K562 (cell line): ENCODE measurements around the gene MGAT4C. TPM values are rescaled to one million over a fixed set of nuclear protein-coding genes. Genes with fewer than 3 reads are reported as not detected.

Experiments
- ATAC-seq: fragments of 200-7000 bp; cut with Tn5 transposase; 3 replicates; pipeline ENCODE4 v1.9.1; 2020; ENCODE audit warnings: moderate library complexity
- BruUV-seq: library from RNA; stranded (reverse); fragments of 400-500 nt; replicated peaks from 2 replicates; lab custom pipeline; 2021; lab: Mats Ljungman, UMichigan
- CTCF ChIA-PET: fragments of 300-600 bp; formaldehyde crosslinking; extraction: SDS; loops from one replicate; lab custom pipeline; 2021; ENCODE audit warnings: low intra/inter-chr PET ratio; lab: Yijun Ruan, JAX
- POLR2A ChIA-PET: fragments of 300-600, 350-650 bp; sonication (Branson Sonifier 250); formaldehyde crosslinking; extraction: SDS; loops from one replicate; lab custom pipeline; 2021; ENCODE audit warnings: antibody characterized with exemption, inconsistent platforms; lab: Yijun Ruan, JAX
- DNase-seq, 4 experiments: peaks; one replicate each; pipeline versions ENCODE4 v3.0.0 to v3.0.0-alpha.2; 2011 to 2018; ENCODE audit warnings: low spot score in 3 of 4, mixed read lengths in 3 of 4; ENCODE audit errors: extremely low read depth in 1 of 4
- FAIRE-seq: peaks from 2 replicates; lab custom pipeline; 2011; peaks lifted over from hg19 to GRCh38; lab: Jason Lieb, UNC
- H2AFZ ChIP-seq: 2 replicates; pipeline ENCODE4 v1.6.0; 2011; ENCODE audit warnings: low read depth, low read length, control low read depth, inconsistent platforms
- H3K27ac ChIP-seq: fragments of 200-600 bp; 3 replicates; pipeline ENCODE4 v1.8.0; 2011; ENCODE audit warnings: low read depth, mild to moderate bottlenecking, control low read depth, inconsistent platforms, low read length, moderate library complexity, mixed read lengths; ENCODE audit errors: extremely low read depth
- H3K27me3 ChIP-seq, 2 experiments: fragments of 300-600 bp in 1 of 2; 2 replicates in 1 of 2; 3 replicates in 1 of 2; pipeline versions ENCODE4 v1.6.0 to v1.8.0; 2011; ENCODE audit warnings: inconsistent platforms in 2 of 2, low read length in 2 of 2, mild to moderate bottlenecking in 1 of 2, mixed read lengths in 1 of 2, moderate library complexity in 1 of 2; ENCODE audit not compliant: control insufficient read depth in 2 of 2, insufficient read depth in 2 of 2
- H3K36me3 ChIP-seq: fragments of 300-600 bp; 3 replicates; pipeline ENCODE4 v1.8.0; 2011; ENCODE audit warnings: mild to moderate bottlenecking, low read length, inconsistent platforms; ENCODE audit not compliant: control insufficient read depth, insufficient read depth
- H3K4me1 ChIP-seq, 2 experiments: fragments of 200-600 bp in 1 of 2; replicated peaks in 1 of 2; 2 replicates in 1 of 2; 3 replicates in 1 of 2; pipeline versions ENCODE4 v1.5.1 to v1.8.0; 2011; ENCODE audit warnings: inconsistent platforms in 2 of 2, low read length in 2 of 2, mild to moderate bottlenecking in 1 of 2, mixed read lengths in 1 of 2, moderate library complexity in 1 of 2; ENCODE audit not compliant: control insufficient read depth in 2 of 2, insufficient read depth in 2 of 2
- H3K4me2 ChIP-seq: 2 replicates; pipeline ENCODE4 v1.6.1; 2011; ENCODE audit warnings: low read length, control low read depth, inconsistent platforms, mixed read lengths; ENCODE audit not compliant: insufficient read depth
- H3K4me3 ChIP-seq: fragments of 200-600 bp; sonication (generic), shearing (Covaris generic); 2 replicates; pipeline ENCODE4 v1.5.1; 2016; ENCODE audit warnings: control low read depth, inconsistent platforms
- H3K79me2 ChIP-seq: fragments of 200-600 bp; 3 replicates; pipeline ENCODE4 v1.8.0; 2011; ENCODE audit warnings: low read length, inconsistent platforms; ENCODE audit not compliant: control insufficient read depth, insufficient read depth
- H3K9ac ChIP-seq, 2 experiments: 2 replicates each; pipeline versions ENCODE4 v1.6.0 to v1.6.1; 2011; ENCODE audit warnings: low read depth in 2 of 2, low read length in 2 of 2, control low read depth in 1 of 2, inconsistent platforms in 1 of 2, mild to moderate bottlenecking in 1 of 2, mixed read lengths in 1 of 2; ENCODE audit not compliant: insufficient read depth in 1 of 2
- H3K9me1 ChIP-seq: one replicate; pipeline ENCODE4 v1.6.0; 2011; ENCODE audit warnings: inconsistent platforms, mild to moderate bottlenecking, low read length, moderate library complexity; ENCODE audit not compliant: control insufficient read depth, insufficient read depth
- H3K9me3 ChIP-seq: replicated peaks from 2 replicates; pipeline ENCODE4 v1.5.1; 2011; ENCODE audit warnings: low read depth, low read length, inconsistent platforms; ENCODE audit not compliant: control insufficient read depth, insufficient read depth
- H4K20me1 ChIP-seq: replicated peaks from 2 replicates; pipeline ENCODE4 v1.6.1; 2011; ENCODE audit warnings: low read length, inconsistent platforms, mixed read lengths; ENCODE audit not compliant: control insufficient read depth, insufficient read depth
- FOXP1 ChIP-seq: sonication (generic); formaldehyde crosslinking; IDR thresholded peaks from 2 replicates; pipeline ENCODE4 v1.8.0; 2022; ENCODE audit warnings: mild to moderate bottlenecking, missing genetic modification reagents
- MAFF ChIP-seq: IDR thresholded peaks from 2 replicates; pipeline ENCODE4 v1.6.1; 2012; ENCODE audit warnings: low read length, improper control_type of control experiment
- NELFE ChIP-seq: IDR thresholded peaks from 2 replicates; pipeline ENCODE4 v1.6.1; 2011; ENCODE audit warnings: mild to moderate bottlenecking; ENCODE audit not compliant: insufficient read depth, insufficient read length
- PURB ChIP-seq: sonication (generic); formaldehyde crosslinking; IDR thresholded peaks from 2 replicates; pipeline ENCODE4 v1.9.0; 2021; ENCODE audit warnings: low read depth, mild to moderate bottlenecking, missing genetic modification reagents
- SMARCA4 ChIP-seq: fragments of 450-650 bp; IDR thresholded peaks from 2 replicates; pipeline ENCODE4 v1.6.1; 2016
- SREBF2 ChIP-seq: sonication (generic); formaldehyde crosslinking; IDR thresholded peaks from 2 replicates; pipeline ENCODE4 v1.4.0; 2020; ENCODE audit warnings: mild to moderate bottlenecking, missing genetic modification reagents
- TAF7 ChIP-seq: fragments of 450-650 bp; IDR thresholded peaks from 2 replicates; pipeline ENCODE4 v1.6.1; 2016; ENCODE audit warnings: missing genetic modification characterization, missing compliant biosample characterization
- TAF9B ChIP-seq: fragments of 450-650 bp; IDR thresholded peaks from 2 replicates; pipeline ENCODE4 v1.6.1; 2018; ENCODE audit warnings: mild to moderate bottlenecking; ENCODE audit not compliant: partially characterized antibody
- WGBS: fragments of 100-300 bp; shearing (Covaris generic); methylation state at CpG from one replicate; pipeline ENCODE4 v1.1.6; 2016; ENCODE audit warnings: low coverage, mixed read lengths; ENCODE audit not compliant: insufficient coverage; ENCODE audit errors: missing lambda C conversion rate; 5-methylcytosine and 5-hydroxymethylcytosine counted together
- in situ Hi-C: fragments of 300-500 bp; cut with MboI; formaldehyde crosslinking; loops from 4 replicates; pipeline ENCODE4 v1.15.0; 2018; ENCODE audit warnings: inconsistent platforms, mixed read lengths
- intact Hi-C: fragments of 100-400 bp; cut with micrococcal nuclease; formaldehyde crosslinking; loops from 2 replicates; pipeline ENCODE4 v1.14.2; 2022
- polyA plus RNA-seq, 8 experiments: library from polyadenylated mRNA; depleted of rRNA in 4 of 8; stranded (reverse) in 5 of 8; unstranded in 3 of 8; fragments of >200 nt; fragmentation: Nextera tagmentation in 2 of 8; fragmentation: Illumina TruSeq in 1 of 8; extraction: Ambion mirVana in 2 of 8; extraction: Trizol in 1 of 8; gene quantifications; 2 replicates each; pipeline versions ENCODE4 v1.2.1 to v1.2.3, GENCODE V29; 2011 to 2014; ENCODE audit warnings: inconsistent platforms in 1 of 8, missing spikeins in 1 of 8
- total RNA-seq, 7 experiments: library from RNA; depleted of rRNA in 6 of 7; stranded (reverse); fragments of >200 nt in 6 of 7; fragmentation: Illumina TruSeq in 2 of 7; extraction: Trizol in 2 of 7; gene quantifications; 2 replicates each; pipeline versions ENCODE4 v1.2.1 to v1.2.3, GENCODE V29; 2011 to 2021; ENCODE audit warnings: low replicate concordance in 1 of 7
- TF ChIP-seq, protein P1 (sequence below): fragments of 250-450 bp; sonication (Bioruptor Pico); IDR thresholded peaks from 2 replicates; pipeline ENCODE4 v1.4.0; 2020; ENCODE audit warnings: mild to moderate bottlenecking, moderate library complexity
- TF ChIP-seq, protein P2 (sequence below): fragments of 200-800 bp; sonication (Bioruptor generic); IDR thresholded peaks from 2 replicates; pipeline ENCODE4 v1.6.1; 2017; ENCODE audit warnings: missing genetic modification characterization, missing compliant biosample characterization

MGAT4C gene
- total and polyA plus RNA-seq, 9 of the 15 experiments (the other 6 are each of a cell fraction or from before 2014, with no cell fraction given) = not detected

DNA sequence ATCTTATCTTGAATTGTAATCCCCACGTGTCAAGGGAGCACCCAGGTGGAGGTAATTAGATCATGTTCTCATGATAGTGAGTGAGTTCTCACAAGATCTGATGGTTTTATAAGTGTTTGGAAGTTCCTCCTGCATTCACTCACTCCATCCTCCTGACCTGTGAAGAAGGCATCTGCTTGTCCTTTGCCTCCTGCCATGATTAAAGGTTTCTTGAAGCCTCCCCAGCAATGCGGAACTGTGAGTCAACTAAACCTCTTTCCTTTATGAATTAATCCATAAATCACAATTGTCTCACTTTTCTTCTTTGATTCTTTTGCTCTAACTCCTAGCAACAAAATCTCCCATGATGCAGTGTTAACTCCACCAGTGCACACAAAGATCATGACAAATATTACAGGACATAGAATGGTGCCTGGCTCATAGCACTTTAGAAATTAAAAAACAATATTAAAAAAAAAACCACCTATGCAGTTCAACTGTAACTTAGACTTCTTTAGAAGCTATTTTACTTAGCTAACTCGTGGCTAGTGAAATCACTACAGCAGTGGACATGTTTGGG, 37.6 kb upstream of the MGAT4C start:
- no peaks in the 10 kb centered on the region for H3K27me3 ChIP-seq
- TF ChIP-seq FOXP1 (CRISPR knock-in tag) = no peak
- TF ChIP-seq SMARCA4 = no peak
- no peak for TF ChIP-seq PURB
- TF ChIP-seq MAFF = no peak
- TF ChIP-seq, protein P1, sequence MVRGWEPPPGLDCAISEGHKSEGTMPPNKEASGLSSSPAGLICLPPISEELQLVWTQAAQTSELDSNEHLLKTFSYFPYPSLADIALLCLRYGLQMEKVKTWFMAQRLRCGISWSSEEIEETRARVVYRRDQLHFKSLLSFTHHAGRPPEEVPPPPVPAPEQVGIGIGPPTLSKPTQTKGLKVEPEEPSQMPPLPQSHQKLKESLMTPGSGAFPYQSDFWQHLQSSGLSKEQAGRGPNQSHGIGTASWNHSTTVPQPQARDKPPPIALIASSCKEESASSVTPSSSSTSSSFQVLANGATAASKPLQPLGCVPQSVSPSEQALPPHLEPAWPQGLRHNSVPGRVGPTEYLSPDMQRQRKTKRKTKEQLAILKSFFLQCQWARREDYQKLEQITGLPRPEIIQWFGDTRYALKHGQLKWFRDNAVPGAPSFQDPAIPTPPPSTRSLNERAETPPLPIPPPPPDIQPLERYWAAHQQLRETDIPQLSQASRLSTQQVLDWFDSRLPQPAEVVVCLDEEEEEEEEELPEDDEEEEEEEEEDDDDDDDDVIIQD = no peak
- no peak for TF ChIP-seq TAF9B
- TF ChIP-seq TAF7 (tag) = no peak
- TF ChIP-seq, protein P2, sequence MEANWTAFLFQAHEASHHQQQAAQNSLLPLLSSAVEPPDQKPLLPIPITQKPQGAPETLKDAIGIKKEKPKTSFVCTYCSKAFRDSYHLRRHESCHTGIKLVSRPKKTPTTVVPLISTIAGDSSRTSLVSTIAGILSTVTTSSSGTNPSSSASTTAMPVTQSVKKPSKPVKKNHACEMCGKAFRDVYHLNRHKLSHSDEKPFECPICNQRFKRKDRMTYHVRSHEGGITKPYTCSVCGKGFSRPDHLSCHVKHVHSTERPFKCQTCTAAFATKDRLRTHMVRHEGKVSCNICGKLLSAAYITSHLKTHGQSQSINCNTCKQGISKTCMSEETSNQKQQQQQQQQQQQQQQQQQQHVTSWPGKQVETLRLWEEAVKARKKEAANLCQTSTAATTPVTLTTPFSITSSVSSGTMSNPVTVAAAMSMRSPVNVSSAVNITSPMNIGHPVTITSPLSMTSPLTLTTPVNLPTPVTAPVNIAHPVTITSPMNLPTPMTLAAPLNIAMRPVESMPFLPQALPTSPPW (CRISPR knock-in tag) = no peak
- no peak for TF ChIP-seq NELFE
- TF ChIP-seq SREBF2 (CRISPR knock-in tag) = no peak
- TF ChIP-seq, all 486 proteins: peak for 0
- CTCF ChIA-PET = no interaction called here
- Histone ChIP-seq H3K79me2 (no peaks in the 10 kb centered on the region), H3K4me3 (no peak overlapping the region), H3K9me3 (no peaks in the 10 kb centered on the region), H4K20me1 (no peaks in the 10 kb centered on the region), H2AFZ (no peak overlapping the region), H3K9me1 (no peaks in the 10 kb centered on the region), H3K4me1 (no peaks in the 10 kb centered on the region), H3K9ac (no peak overlapping the region), H3K27ac (no peak overlapping the region), H3K4me2 (no peak overlapping the region), H3K36me3 (no peaks in the 10 kb centered on the region)
- FAIRE-seq (no peak), DNase-seq (no peak), ATAC-seq (no peak)
- BruUV-seq = no TSS peak
- intact Hi-C loops (no loop called here), in situ Hi-C loops (no loop called here)
- POLR2A ChIA-PET = no interaction called here
- 2% methylated on average over 3 of the region's 3 CpGs for WGBS
